SK-N-SH treated with all-trans-retinoic acid at 6 μM for 48 hours (cell line): ENCODE data around the gene SH3BP1.
A peak's percentile ranks its signal among the peaks of the same experiment; 100 is the strongest.
"Not testable (repeated sequence)": the region's sequence is repeated elsewhere in the genome, so short reads cannot be mapped to it uniquely, and the experiment has no call there.

ENCODE experiments used
- ATAC-seq: fragments of 200-7000 bp; cut with Tn5 transposase; 3 replicates; pipeline ENCODE4 v1.9.1; 2020; ENCODE audit warnings: mild to moderate bottlenecking, moderate library complexity
- ARNTL ChIP-seq: fragments of 450-650 bp; formaldehyde crosslinking; IDR thresholded peaks from 2 replicates; pipeline ENCODE4 v1.5.0; 2020; ENCODE audit warnings: low read depth, mild to moderate bottlenecking, moderate library complexity, borderline replicate concordance
- BACH2 ChIP-seq: fragments of 250-450 bp; sonication (Bioruptor Pico); IDR thresholded peaks from 2 replicates; pipeline ENCODE4 v1.9.0; 2021; ENCODE audit warnings: mild to moderate bottlenecking, borderline replicate concordance
- CSDC2 ChIP-seq: fragments of 250-450 bp; sonication (Bioruptor Pico); IDR thresholded peaks from 2 replicates; pipeline ENCODE4 v1.5.0; 2020; ENCODE audit warnings: mild to moderate bottlenecking, moderate library complexity
- ESRRG ChIP-seq: fragments of 250-450 bp; sonication (Bioruptor Pico); IDR thresholded peaks from 2 replicates; pipeline ENCODE4 v1.6.1; 2021; ENCODE audit warnings: mild to moderate bottlenecking
- GLIS3 ChIP-seq: fragments of 250-450 bp; sonication (Bioruptor Pico); IDR thresholded peaks from 2 replicates; pipeline ENCODE4 v1.5.0; 2020; ENCODE audit warnings: mild to moderate bottlenecking, moderate library complexity
- OSR1 ChIP-seq: fragments of 250-450 bp; sonication (Bioruptor Pico); IDR thresholded peaks from 2 replicates; pipeline ENCODE4 v1.8.0; 2022; ENCODE audit warnings: moderate library complexity, mild to moderate bottlenecking, inconsistent platforms
- POU6F1 ChIP-seq: fragments of 250-450 bp; sonication (Bioruptor Pico); IDR thresholded peaks from 2 replicates; pipeline ENCODE4 v1.8.0; 2021; ENCODE audit warnings: low read depth, mild to moderate bottlenecking, moderate library complexity, borderline replicate concordance
- PPARA ChIP-seq: fragments of 250-450 bp; sonication (Bioruptor Pico); IDR thresholded peaks from 2 replicates; pipeline ENCODE4 v1.5.0; 2020; ENCODE audit warnings: mild to moderate bottlenecking, borderline replicate concordance
- RARB ChIP-seq: fragments of 250-450 bp; sonication (Bioruptor Pico); IDR thresholded peaks from 2 replicates; pipeline ENCODE4 v1.8.0; 2021; ENCODE audit warnings: mild to moderate bottlenecking, moderate library complexity
- SNAI2 ChIP-seq: fragments of 250-450 bp; sonication (Bioruptor Pico); IDR thresholded peaks from 2 replicates; pipeline ENCODE4 v1.5.0; 2020; ENCODE audit warnings: mild to moderate bottlenecking, moderate library complexity
- TCF4 ChIP-seq: fragments of 250-450 bp; sonication (Bioruptor Pico); IDR thresholded peaks from 2 replicates; pipeline ENCODE4 v1.8.0; 2021; ENCODE audit warnings: mild to moderate bottlenecking, moderate library complexity, borderline replicate concordance
- TOX ChIP-seq: fragments of 250-450 bp; sonication (Bioruptor Pico); IDR thresholded peaks from 2 replicates; pipeline ENCODE4 v1.8.0; 2021; ENCODE audit warnings: mild to moderate bottlenecking, moderate library complexity, borderline replicate concordance
- ZC3H10 ChIP-seq: fragments of 250-450 bp; sonication (Bioruptor Pico); IDR thresholded peaks from 2 replicates; pipeline ENCODE4 v1.5.1; 2021; ENCODE audit warnings: mild to moderate bottlenecking, moderate library complexity
- ZFP30 ChIP-seq: fragments of 450-650 bp; formaldehyde crosslinking; IDR thresholded peaks from 2 replicates; pipeline ENCODE4 v1.5.0; 2022; ENCODE audit warnings: mild to moderate bottlenecking, moderate library complexity
- ZNF565 ChIP-seq: fragments of 450-650 bp; formaldehyde crosslinking; conservative IDR thresholded peaks from 2 replicates; pipeline ENCODE4 v1.5.0; 2020; ENCODE audit warnings: low read depth, mild to moderate bottlenecking, moderate library complexity
- ZNF70 ChIP-seq: fragments of 450-650 bp; formaldehyde crosslinking; IDR thresholded peaks from 2 replicates; pipeline ENCODE4 v1.5.0; 2020; ENCODE audit warnings: mild to moderate bottlenecking, moderate library complexity
- ZNF8 ChIP-seq: fragments of 450-650 bp; formaldehyde crosslinking; IDR thresholded peaks from 2 replicates; pipeline ENCODE4 v1.5.0; 2020; ENCODE audit warnings: mild to moderate bottlenecking, moderate library complexity
- TF ChIP-seq, protein P1 (sequence below): fragments of 250-450 bp; sonication (Bioruptor Pico); IDR thresholded peaks from 2 replicates; pipeline ENCODE4 v1.5.0; 2020; ENCODE audit warnings: mild to moderate bottlenecking, moderate library complexity
- TF ChIP-seq, protein P2 (sequence below): fragments of 250-450 bp; sonication (Bioruptor Pico); IDR thresholded peaks from 2 replicates; pipeline ENCODE4 v1.8.0; 2020; ENCODE audit warnings: mild to moderate bottlenecking, moderate library complexity, borderline replicate concordance

Gene SH3BP1

GRCh38 chr22:37639070-37639760 is at the start of gene SH3BP1:
Gene SH3BP1 (plus strand): TSS chr22:37639669. CDS start chr22:37639788, 119 bp downstream.
- TF ChIP-seq, protein P1, sequence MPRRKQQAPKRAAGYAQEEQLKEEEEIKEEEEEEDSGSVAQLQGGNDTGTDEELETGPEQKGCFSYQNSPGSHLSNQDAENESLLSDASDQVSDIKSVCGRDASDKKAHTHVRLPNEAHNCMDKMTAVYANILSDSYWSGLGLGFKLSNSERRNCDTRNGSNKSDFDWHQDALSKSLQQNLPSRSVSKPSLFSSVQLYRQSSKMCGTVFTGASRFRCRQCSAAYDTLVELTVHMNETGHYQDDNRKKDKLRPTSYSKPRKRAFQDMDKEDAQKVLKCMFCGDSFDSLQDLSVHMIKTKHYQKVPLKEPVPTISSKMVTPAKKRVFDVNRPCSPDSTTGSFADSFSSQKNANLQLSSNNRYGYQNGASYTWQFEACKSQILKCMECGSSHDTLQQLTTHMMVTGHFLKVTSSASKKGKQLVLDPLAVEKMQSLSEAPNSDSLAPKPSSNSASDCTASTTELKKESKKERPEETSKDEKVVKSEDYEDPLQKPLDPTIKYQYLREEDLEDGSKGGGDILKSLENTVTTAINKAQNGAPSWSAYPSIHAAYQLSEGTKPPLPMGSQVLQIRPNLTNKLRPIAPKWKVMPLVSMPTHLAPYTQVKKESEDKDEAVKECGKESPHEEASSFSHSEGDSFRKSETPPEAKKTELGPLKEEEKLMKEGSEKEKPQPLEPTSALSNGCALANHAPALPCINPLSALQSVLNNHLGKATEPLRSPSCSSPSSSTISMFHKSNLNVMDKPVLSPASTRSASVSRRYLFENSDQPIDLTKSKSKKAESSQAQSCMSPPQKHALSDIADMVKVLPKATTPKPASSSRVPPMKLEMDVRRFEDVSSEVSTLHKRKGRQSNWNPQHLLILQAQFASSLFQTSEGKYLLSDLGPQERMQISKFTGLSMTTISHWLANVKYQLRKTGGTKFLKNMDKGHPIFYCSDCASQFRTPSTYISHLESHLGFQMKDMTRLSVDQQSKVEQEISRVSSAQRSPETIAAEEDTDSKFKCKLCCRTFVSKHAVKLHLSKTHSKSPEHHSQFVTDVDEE (CRISPR knock-in tag): no peak
- no peak for TF ChIP-seq ZC3H10 (CRISPR knock-in tag)
- no peak for TF ChIP-seq POU6F1 (CRISPR knock-in tag)
- TF ChIP-seq OSR1 (CRISPR knock-in tag): no peak
- TF ChIP-seq, all 23 proteins: peak for 0
- ATAC-seq: peak; percentile 57

DNA sequence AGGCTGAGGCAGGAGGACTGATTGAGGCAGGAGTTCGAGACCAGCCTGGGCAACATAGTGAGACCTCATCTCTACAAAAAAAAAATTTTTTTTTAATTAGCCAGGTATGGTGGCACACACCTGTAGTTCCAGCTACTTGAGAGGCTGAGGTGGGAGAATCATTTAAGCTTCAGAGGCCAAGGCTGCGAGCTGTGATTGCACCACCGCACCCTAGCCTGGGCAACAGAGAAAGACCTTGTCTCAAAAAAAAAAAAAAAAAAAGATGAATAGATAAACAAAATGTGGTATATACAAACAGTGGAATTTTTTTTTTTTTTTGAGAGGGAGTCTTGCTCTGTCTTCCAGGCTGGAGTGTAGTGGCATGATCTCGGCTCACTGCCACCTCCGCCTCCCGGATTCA is 48.4 kb upstream of the SH3BP1 start:
- not testable (repeated sequence) for ATAC-seq

DNA sequence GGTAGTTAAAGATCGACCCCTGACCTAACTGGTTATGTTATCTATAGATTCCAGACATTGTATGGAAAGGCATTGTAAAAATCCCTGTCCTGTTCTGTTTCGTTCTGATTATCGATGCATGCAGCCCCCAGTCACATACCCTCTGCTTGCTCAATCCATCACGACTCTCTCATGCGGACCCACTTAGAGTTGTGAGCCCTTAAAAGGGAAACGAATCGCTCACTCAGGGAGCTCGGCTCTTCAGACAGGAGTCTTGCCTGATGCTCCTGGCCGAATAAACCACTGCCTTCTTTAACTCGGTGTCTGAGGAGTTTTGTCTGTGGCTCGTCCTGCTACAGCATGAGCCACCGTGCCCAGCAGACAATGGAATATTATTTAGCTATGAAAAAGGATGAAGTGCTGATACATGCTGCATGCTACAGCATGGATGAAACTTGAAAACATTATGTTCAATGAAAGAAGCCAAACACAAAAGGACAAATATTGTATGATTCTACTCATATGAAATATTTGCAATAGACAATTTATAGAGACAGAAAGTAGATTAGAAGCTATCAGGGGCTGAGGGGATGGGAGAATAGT is 47.6 kb upstream of the SH3BP1 start:
- ATAC-seq: no peak
- TF ChIP-seq PPARA (CRISPR knock-in tag) (no peak), POU6F1 (CRISPR knock-in tag) (no peak), GLIS3 (CRISPR knock-in tag) (no peak), CSDC2 (CRISPR knock-in tag) (no peak), ESRRG (CRISPR knock-in tag) (no peak), ZNF70 (CRISPR knock-in tag) (no peak), ZNF565 (no peak)
- TF ChIP-seq, all 23 proteins: peak for 0

- no peak for ATAC-seq
- TF ChIP-seq ZNF8 (CRISPR knock-in tag) (no peak), TOX (CRISPR knock-in tag) (no peak), ARNTL (CRISPR knock-in tag) (no peak), GLIS3 (CRISPR knock-in tag) (no peak), BACH2 (CRISPR knock-in tag) (no peak), TCF4 (CRISPR knock-in tag) (no peak), OSR1 (CRISPR knock-in tag) (no peak), ZC3H10 (CRISPR knock-in tag) (no peak)
These were observed 45.2 kb upstream of the SH3BP1 start for GRCh38 chr22:37594237-37594636.

DNA sequence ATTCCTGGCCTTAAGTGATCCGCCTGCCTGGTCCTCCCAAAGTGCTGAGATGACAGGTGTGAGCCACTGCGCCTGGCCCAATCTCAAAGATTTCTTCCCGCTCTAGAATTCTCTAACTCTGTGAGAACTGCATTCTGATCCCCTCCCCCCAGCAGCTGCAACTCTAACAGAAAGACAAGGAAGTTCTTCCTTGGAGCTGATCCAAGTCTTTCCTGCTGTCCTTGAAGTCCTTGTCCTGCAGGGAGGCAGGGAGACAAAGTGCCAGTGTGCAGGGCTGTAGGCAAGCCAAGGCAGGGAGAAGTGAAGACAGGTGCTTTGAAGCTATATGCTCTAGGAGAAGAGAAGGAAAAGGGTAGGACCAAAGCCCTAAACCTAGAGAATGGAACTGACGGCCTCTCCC is 40.3 kb upstream of the SH3BP1 start:
- ATAC-seq: no peak
- TF ChIP-seq, protein P2, sequence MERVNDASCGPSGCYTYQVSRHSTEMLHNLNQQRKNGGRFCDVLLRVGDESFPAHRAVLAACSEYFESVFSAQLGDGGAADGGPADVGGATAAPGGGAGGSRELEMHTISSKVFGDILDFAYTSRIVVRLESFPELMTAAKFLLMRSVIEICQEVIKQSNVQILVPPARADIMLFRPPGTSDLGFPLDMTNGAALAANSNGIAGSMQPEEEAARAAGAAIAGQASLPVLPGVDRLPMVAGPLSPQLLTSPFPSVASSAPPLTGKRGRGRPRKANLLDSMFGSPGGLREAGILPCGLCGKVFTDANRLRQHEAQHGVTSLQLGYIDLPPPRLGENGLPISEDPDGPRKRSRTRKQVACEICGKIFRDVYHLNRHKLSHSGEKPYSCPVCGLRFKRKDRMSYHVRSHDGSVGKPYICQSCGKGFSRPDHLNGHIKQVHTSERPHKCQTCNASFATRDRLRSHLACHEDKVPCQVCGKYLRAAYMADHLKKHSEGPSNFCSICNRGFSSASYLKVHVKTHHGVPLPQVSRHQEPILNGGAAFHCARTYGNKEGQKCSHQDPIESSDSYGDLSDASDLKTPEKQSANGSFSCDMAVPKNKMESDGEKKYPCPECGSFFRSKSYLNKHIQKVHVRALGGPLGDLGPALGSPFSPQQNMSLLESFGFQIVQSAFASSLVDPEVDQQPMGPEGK (CRISPR knock-in tag): no peak
- TF ChIP-seq ARNTL (CRISPR knock-in tag): no peak
- TF ChIP-seq PPARA (CRISPR knock-in tag): no peak
- no peak for TF ChIP-seq ZNF70 (CRISPR knock-in tag)
- TF ChIP-seq ESRRG (CRISPR knock-in tag): no peak
- TF ChIP-seq RARB (CRISPR knock-in tag): no peak
- no peak for TF ChIP-seq TCF4 (CRISPR knock-in tag)
- TF ChIP-seq, protein P1 (CRISPR knock-in tag): no peak
- no peak for TF ChIP-seq BACH2 (CRISPR knock-in tag)
- TF ChIP-seq POU6F1 (CRISPR knock-in tag): no peak
- no peak for TF ChIP-seq ZFP30
- no peak for TF ChIP-seq CSDC2 (CRISPR knock-in tag)
- no peak for TF ChIP-seq SNAI2 (CRISPR knock-in tag)
- no peak for TF ChIP-seq ZNF8 (CRISPR knock-in tag)
- TF ChIP-seq GLIS3 (CRISPR knock-in tag): no peak
